GM18951 (cell line): ENCODE data around the gene ZSCAN5A.

Experiments used
- POLR2A ChIP-seq: IDR thresholded peaks from 4 replicates; pipeline ENCODE4 v1.6.1; 2011; ENCODE audit warnings: mild to moderate bottlenecking; ENCODE audit not compliant: insufficient read length, insufficient read depth; ENCODE audit errors: extremely low read depth
- in situ Hi-C: fragments of 300-500 bp; cut with MboI; formaldehyde crosslinking; loops from one replicate; pipeline ENCODE4 v1.12.0; 2022; ENCODE audit warnings: low sequenced_read_pairs, mixed read lengths, inconsistent platforms; ENCODE audit not compliant: unreplicated experiment

The ZSCAN5A gene

GRCh38 chr19:56308792-56309191 lies 5.8 kb downstream of the ZSCAN5A start:
- no peak for TF ChIP-seq POLR2A
- in situ Hi-C loops: loop anchor here (25.0 kb wide), 1 partner anchor 221 kb away; no protein-coding TSS in a partner anchor

GRCh38 chr19:56307062-56307461 lies 7.6 kb downstream of the ZSCAN5A start:
- in situ Hi-C loops: loop anchor here (25.0 kb wide), 1 partner anchor 220 kb away; no protein-coding TSS in a partner anchor

GRCh38 chr19:56306016-56306415 lies 8.6 kb downstream of the ZSCAN5A start:
- no peak for TF ChIP-seq POLR2A
- in situ Hi-C loops: loop anchor here (25.0 kb wide), 1 partner anchor 219 kb away; no protein-coding TSS in a partner anchor

GRCh38 chr19:56304243-56304642 lies 10.4 kb downstream of the ZSCAN5A start:
- in situ Hi-C loops: loop anchor here (25.0 kb wide), 1 partner anchor 217 kb away; no protein-coding TSS in a partner anchor
- no peak for TF ChIP-seq POLR2A

GRCh38 chr19:56301886-56302620 lies 12.6 kb downstream of the ZSCAN5A start:
- TF ChIP-seq POLR2A: no peak
- in situ Hi-C loops: loop anchor here (25.0 kb wide), 1 partner anchor 215 kb away; no protein-coding TSS in a partner anchor

GRCh38 chr19:56301155-56301554 lies 13.5 kb downstream of the ZSCAN5A start:
- in situ Hi-C loops: loop anchor here (25.0 kb wide), 1 partner anchor 214 kb away; no protein-coding TSS in a partner anchor

GRCh38 chr19:56299688-56300087 lies 15.0 kb downstream of the ZSCAN5A start:
- TF ChIP-seq POLR2A: no peak
- in situ Hi-C loops: loop anchor here (25.0 kb wide), 1 partner anchor 212 kb away; no protein-coding TSS in a partner anchor

More at GRCh38 chr19:56301155-56301554, 13.5 kb downstream of the ZSCAN5A start:
- no peak for TF ChIP-seq POLR2A

GRCh38 chr19:56297010-56297409 lies 17.6 kb downstream of the ZSCAN5A start:
- in situ Hi-C loops: no loop called here
- no peak for TF ChIP-seq POLR2A

- in situ Hi-C loops: no loop called here
- no peak for TF ChIP-seq POLR2A
Observed at GRCh38 chr19:56295531-56296455, 18.8 kb downstream of the ZSCAN5A start.

- no peak for TF ChIP-seq POLR2A
- in situ Hi-C loops: no loop called here
Observed at GRCh38 chr19:56294549-56294948, 20.1 kb downstream of the ZSCAN5A start.

GRCh38 chr19:56291867-56292266 lies 22.8 kb downstream of the ZSCAN5A start:
- in situ Hi-C loops: no loop called here
- no peak for TF ChIP-seq POLR2A

- in situ Hi-C loops: no loop called here
- TF ChIP-seq POLR2A: no peak
Observed at GRCh38 chr19:56290104-56290503, 24.5 kb downstream of the ZSCAN5A start.

- TF ChIP-seq POLR2A: no peak
- in situ Hi-C loops: no loop called here
Observed at GRCh38 chr19:56284746-56285145, 29.9 kb downstream of the ZSCAN5A start.
